ENCODE results near the gene SLIT3. TPM values are rescaled to one million over a fixed set of nuclear protein-coding genes. Genes with fewer than 3 reads are reported as not detected.
A peak's percentile ranks its signal among the peaks of the same experiment; 100 is the strongest.

The SLIT3 gene
- total and polyA plus RNA-seq, 8 donors: 1.2 to 24.5 (median 8.6) TPM

DNA sequence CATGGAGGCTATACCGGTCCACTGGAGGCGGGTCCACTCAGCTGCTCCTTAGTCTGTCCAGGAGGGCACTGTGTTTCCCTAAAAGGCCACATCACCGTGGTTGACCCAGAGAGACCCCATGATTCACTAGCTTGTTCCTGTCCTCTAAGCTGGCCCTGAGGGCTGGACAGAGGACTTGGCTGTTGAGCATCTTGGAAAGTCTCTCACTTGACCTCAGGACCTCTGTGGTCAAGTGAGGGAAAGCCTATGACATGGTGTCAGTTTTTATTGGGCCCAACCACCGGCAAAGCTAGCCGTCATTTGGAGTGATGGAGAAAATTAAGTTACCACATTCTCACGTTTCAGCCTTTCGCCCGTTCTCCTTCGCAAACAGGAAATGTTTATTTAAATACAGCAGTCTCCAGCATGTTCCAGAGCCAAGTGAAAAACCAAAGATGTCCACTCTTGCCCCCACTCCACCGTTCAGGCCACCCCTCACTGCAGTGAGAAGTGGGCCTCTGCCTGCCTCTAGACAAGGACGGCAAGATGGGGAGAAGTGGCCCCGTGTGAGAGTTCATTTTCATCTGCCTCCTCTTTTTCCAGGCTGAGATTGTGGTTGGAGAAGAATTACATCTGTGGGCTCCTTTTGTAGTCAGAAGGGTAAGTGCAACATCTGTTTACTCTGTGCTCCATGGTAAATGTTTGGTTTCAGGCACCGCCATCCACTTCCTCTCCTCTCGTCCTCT is 4.4 kb downstream of the SLIT3 start:
- peaks cover 0 to 28% (median 6%) of the 10 kb centered on the region in 3 donors for H3K27me3 ChIP-seq
- DNase-seq: no peak
- peak overlapping the region in 3 of 5 donors; percentile 30 to 62 (median 61) for H3K27ac ChIP-seq
- no peak overlapping the region for H3K4me3 ChIP-seq
- 45 to 50% (median 46%) methylated on average over 14 of the region's 14 CpGs for WGBS, 5 donors
- TF ChIP-seq, protein P1, sequence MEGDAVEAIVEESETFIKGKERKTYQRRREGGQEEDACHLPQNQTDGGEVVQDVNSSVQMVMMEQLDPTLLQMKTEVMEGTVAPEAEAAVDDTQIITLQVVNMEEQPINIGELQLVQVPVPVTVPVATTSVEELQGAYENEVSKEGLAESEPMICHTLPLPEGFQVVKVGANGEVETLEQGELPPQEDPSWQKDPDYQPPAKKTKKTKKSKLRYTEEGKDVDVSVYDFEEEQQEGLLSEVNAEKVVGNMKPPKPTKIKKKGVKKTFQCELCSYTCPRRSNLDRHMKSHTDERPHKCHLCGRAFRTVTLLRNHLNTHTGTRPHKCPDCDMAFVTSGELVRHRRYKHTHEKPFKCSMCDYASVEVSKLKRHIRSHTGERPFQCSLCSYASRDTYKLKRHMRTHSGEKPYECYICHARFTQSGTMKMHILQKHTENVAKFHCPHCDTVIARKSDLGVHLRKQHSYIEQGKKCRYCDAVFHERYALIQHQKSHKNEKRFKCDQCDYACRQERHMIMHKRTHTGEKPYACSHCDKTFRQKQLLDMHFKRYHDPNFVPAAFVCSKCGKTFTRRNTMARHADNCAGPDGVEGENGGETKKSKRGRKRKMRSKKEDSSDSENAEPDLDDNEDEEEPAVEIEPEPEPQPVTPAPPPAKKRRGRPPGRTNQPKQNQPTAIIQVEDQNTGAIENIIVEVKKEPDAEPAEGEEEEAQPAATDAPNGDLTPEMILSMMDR (IDR thresholded peaks at IDR 0.05): no peak
- intact Hi-C loops (cut with DNase I; ENCODE audit: low total_unique reads): no loop called here
- no peaks in the 10 kb centered on the region for H3K9me3 ChIP-seq
- peaks cover 7 to 46% (median 22%) of the 10 kb centered on the region in 4 donors for H3K4me1 ChIP-seq
- H3K36me3 ChIP-seq: no peaks in the 10 kb centered on the region

DNA sequence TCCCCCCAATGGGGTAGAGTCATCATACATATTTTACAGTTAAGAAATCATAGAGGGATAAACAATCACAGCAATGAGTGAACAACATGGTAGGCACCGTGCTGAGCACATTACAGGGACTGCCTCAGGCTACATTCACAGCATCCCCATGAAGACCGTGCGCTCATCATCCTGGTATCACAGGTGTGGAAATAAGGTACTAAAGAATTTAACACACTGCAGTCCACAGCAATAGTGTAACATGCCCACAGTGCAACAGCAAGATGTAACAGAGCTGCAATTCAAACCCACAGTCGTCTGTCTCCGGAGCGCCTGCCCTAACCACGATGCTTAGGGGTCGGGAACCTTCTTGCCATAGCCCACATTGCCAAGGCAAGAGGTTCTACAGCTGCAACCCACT is 5.6 kb downstream of the SLIT3 start:
- TF ChIP-seq EP300 (IDR thresholded peaks at IDR 0.05) (no peak), POLR2A (IDR thresholded peaks at IDR 0.05) (no peak), POLR2AphosphoS5 (IDR thresholded peaks at IDR 0.05) (no peak)
- TF ChIP-seq, protein P1 (IDR thresholded peaks at IDR 0.05): no peak
- no peak for DNase-seq
- H3K4me1 ChIP-seq: peaks cover 4 to 37% (median 11%) of the 10 kb centered on the region in 4 donors
- WGBS, 5 donors: 81 to 90% (median 90%) methylated on average over 8 of the region's 8 CpGs
- intact Hi-C loops (cut with DNase I; ENCODE audit: low total_unique reads): no loop called here
- no peak overlapping the region for H3K27ac ChIP-seq
- H3K9me3 ChIP-seq: no peaks in the 10 kb centered on the region
- H3K4me3 ChIP-seq: no peak overlapping the region
- no peaks in the 10 kb centered on the region for H3K36me3 ChIP-seq
- peaks cover 0 to 15% (median 3%) of the 10 kb centered on the region in 3 donors for H3K27me3 ChIP-seq

DNA sequence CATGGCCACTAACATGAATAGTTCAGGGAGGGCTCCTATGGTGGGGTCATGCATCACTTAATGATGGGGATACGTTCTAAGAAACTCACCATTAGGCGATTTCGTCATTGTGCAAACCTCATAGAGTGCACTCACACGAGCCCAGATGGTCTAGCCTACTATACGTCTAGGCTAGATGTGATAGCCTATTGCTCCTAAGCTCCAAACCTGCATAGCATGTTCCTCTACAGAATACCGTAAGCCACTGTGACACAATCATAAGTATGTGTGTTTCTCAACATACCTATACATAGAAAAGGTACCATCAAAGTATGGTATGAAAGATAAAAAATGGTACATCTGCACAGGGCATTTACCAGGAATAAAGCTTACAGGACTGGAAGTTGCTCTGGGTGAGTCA is 6.3 kb downstream of the SLIT3 start:
- no peak for DNase-seq
- Histone ChIP-seq H3K9me3 (no peaks in the 10 kb centered on the region), H3K4me1 (peaks cover 0 to 37% (median 5%) of the 10 kb centered on the region in 4 donors), H3K36me3 (no peaks in the 10 kb centered on the region), H3K27ac (no peak overlapping the region), H3K4me3 (no peak overlapping the region), H3K27me3 (peaks cover 0 to 8% (median 0%) of the 10 kb centered on the region in 3 donors)
- TF ChIP-seq POLR2AphosphoS5 (IDR thresholded peaks at IDR 0.05) (no peak), POLR2A (IDR thresholded peaks at IDR 0.05) (no peak), EP300 (IDR thresholded peaks at IDR 0.05) (no peak)
- TF ChIP-seq, protein P1 (IDR thresholded peaks at IDR 0.05): no peak
- 85 to 96% (median 90%) methylated on average over 6 of the region's 6 CpGs for WGBS, 5 donors
- intact Hi-C loops (cut with DNase I; ENCODE audit: low total_unique reads): no loop called here

DNA sequence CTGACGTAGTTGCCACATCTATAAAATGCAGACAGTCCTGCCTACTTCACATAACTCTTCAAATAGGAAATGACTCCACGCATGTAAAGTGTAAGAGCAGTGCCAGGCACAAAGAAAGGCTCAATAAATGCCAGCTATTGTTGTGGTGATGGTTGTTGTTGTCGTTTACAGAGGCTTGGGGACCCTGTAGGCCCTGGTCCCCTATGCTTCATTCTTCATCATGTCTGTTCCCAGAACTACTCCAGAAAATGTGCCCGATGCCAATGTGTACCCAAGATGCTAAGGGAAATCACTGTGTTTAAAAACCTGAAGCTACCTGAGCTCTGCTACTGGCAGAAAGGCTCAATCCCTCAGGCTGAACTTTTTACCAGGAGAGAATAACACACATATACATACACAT is 9.1 kb downstream of the SLIT3 start:
- TF ChIP-seq POLR2A (IDR thresholded peaks at IDR 0.05): no peak
- no peak for TF ChIP-seq POLR2AphosphoS5 (IDR thresholded peaks at IDR 0.05)
- intact Hi-C loops (cut with DNase I; ENCODE audit: low total_unique reads): no loop called here
- Histone ChIP-seq H3K4me3 (no peak overlapping the region), H3K27me3 (no peaks in the 10 kb centered on the region), H3K27ac (no peak overlapping the region), H3K36me3 (no peaks in the 10 kb centered on the region), H3K4me1 (peaks cover 0 to 38% (median 8%) of the 10 kb centered on the region in 4 donors), H3K9me3 (no peaks in the 10 kb centered on the region)
- DNase-seq: no peak
- 81 to 86% (median 83%) methylated on average over 4 of the region's 4 CpGs for WGBS, 5 donors

DNA sequence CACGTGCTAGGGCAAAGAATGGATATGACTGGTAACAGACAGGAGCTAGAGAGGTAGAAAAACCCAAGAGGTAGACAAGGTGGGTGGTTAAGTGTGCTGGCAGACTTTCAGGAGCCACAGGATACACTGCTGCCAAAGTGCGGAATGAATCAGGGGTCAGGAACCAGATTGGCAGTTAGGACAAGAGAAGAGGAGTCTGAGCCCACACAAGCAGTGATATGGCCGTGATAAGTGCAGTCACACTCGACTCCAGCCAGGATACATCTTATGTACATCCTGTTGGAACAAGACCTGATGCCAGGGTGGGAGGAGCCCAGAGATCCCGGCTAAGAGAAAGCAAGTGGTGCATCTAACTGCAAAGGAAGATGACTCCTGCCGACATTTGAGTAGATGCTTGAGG is 10.0 kb downstream of the SLIT3 start:
- Histone ChIP-seq H3K27me3 (no peaks in the 10 kb centered on the region), H3K4me3 (no peak overlapping the region), H3K4me1 (peaks cover 0 to 29% (median 4%) of the 10 kb centered on the region in 4 donors), H3K36me3 (no peaks in the 10 kb centered on the region), H3K9me3 (peaks cover 0 to 2% (median 0%) of the 10 kb centered on the region in 4 donors), H3K27ac (no peak overlapping the region)
- 54 to 71% (median 58%) methylated on average over 4 to 6 of the region's 6 CpGs for WGBS, 5 donors
- DNase-seq: no peak
- intact Hi-C loops (cut with DNase I; ENCODE audit: low total_unique reads): no loop called here
- no peak for TF ChIP-seq POLR2A (IDR thresholded peaks at IDR 0.05)
- no peak for TF ChIP-seq EP300 (IDR thresholded peaks at IDR 0.05)
- TF ChIP-seq POLR2AphosphoS5 (IDR thresholded peaks at IDR 0.05): no peak
- TF ChIP-seq, protein P1 (IDR thresholded peaks at IDR 0.05): no peak

All from stomach (tissue), 9 donors.